ENCODE data around the gene TMCO6.

- no peak for TF ChIP-seq POLR2AphosphoS5 (IDR thresholded peaks at IDR 0.05; ENCODE audit: low read depth, low read length)
- no peak for TF ChIP-seq TAF1 (IDR thresholded peaks at IDR 0.05; ENCODE audit: borderline replicate concordance, insufficient read depth, low read length)
These were observed 39.7 kb downstream of the TMCO6 start for GRCh38 chr5:140678993-140679392.
